AG10803 (cell line): ENCODE results near the gene ALPL.
"Not testable (repeated sequence)": the region's sequence is repeated elsewhere in the genome, so short reads cannot be mapped to it uniquely, and the experiment has no call there.

Experiments
- DNase-seq: peaks from one replicate; pipeline ENCODE4 v3.0.0; 2010; ENCODE audit warnings: low read depth
- H3K4me3 ChIP-seq: 2 replicates; pipeline ENCODE4 v1.5.1; 2011; ENCODE audit warnings: mild to moderate bottlenecking, low read length, control low read depth
- TF ChIP-seq, protein P1 (sequence below): conservative IDR thresholded peaks from 2 replicates; pipeline ENCODE4 v1.5.1; 2011; ENCODE audit warnings: mild to moderate bottlenecking, low read length, control low read depth, inconsistent platforms

The ALPL gene

GRCh38 chr1:21517660-21518480 lies 8.6 kb downstream of the ALPL start:
- TF ChIP-seq, protein P1, sequence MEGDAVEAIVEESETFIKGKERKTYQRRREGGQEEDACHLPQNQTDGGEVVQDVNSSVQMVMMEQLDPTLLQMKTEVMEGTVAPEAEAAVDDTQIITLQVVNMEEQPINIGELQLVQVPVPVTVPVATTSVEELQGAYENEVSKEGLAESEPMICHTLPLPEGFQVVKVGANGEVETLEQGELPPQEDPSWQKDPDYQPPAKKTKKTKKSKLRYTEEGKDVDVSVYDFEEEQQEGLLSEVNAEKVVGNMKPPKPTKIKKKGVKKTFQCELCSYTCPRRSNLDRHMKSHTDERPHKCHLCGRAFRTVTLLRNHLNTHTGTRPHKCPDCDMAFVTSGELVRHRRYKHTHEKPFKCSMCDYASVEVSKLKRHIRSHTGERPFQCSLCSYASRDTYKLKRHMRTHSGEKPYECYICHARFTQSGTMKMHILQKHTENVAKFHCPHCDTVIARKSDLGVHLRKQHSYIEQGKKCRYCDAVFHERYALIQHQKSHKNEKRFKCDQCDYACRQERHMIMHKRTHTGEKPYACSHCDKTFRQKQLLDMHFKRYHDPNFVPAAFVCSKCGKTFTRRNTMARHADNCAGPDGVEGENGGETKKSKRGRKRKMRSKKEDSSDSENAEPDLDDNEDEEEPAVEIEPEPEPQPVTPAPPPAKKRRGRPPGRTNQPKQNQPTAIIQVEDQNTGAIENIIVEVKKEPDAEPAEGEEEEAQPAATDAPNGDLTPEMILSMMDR: no peak
- no peak for DNase-seq
- H3K4me3 ChIP-seq: no peak overlapping the region

DNA sequence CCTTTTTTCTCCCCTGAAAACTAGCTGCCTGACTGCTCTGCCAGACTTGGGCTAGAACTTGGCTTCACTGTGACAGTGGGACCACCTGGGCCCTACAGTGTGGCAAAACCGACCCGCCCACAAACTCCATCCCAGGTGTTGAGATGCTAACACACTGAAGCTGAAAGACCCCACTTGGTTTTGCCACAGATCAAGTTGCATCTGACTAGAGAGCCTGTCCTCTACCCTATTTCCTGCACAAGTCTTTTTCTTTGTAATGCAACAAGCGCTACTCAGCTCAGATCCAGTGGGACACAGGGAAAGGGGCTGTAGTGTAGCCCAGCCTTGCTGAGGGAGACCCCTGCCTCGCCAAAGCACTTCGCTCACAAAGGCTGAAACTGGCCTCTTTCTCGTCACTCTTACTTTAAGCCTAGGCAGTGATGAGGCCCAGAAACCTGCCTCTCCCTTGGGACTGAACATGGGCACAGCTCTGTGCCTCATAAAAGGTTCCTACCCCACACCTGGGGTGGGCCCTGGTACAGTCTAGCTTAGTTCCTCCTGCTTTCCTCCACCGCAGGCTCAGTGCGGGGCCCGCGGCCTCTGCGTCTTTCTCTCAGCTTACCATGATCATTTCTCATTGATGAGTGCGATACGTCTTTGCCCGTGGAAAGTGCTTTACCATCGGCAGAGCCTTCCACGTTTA lies 9.7 kb downstream of the ALPL start:
- TF ChIP-seq, protein P1: no peak
- H3K4me3 ChIP-seq: no peak overlapping the region
- DNase-seq: no peak

DNA sequence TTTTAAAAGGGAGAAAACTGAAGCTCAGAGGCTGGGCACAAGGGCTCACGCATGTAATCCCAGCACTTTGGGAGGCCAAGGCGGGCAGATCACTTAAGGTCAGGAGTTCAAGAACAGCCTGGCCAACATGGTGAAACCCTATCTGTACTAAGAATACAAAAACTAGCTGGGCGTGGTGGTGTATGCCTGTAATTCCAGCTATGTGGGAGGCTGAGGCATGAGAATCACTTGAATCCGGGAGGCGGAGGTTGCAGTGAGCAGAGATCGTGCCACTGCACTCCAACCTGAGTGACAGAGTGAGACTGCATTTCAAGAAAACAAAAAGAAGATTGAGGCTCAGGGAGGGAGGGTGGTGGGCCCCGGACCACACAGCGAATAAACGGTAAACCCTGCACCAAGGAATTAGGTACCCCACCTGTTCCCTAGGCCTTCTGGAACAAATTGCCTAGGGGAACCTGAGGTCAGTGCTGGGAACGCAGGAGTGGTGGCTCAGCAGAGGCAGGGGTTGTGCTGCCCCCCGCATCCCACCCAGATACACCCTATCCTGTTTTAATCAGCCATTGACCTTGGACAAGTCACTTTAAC lies 10.4 kb downstream of the ALPL start:
- not testable (repeated sequence) for H3K4me3 ChIP-seq, DNase-seq

DNA sequence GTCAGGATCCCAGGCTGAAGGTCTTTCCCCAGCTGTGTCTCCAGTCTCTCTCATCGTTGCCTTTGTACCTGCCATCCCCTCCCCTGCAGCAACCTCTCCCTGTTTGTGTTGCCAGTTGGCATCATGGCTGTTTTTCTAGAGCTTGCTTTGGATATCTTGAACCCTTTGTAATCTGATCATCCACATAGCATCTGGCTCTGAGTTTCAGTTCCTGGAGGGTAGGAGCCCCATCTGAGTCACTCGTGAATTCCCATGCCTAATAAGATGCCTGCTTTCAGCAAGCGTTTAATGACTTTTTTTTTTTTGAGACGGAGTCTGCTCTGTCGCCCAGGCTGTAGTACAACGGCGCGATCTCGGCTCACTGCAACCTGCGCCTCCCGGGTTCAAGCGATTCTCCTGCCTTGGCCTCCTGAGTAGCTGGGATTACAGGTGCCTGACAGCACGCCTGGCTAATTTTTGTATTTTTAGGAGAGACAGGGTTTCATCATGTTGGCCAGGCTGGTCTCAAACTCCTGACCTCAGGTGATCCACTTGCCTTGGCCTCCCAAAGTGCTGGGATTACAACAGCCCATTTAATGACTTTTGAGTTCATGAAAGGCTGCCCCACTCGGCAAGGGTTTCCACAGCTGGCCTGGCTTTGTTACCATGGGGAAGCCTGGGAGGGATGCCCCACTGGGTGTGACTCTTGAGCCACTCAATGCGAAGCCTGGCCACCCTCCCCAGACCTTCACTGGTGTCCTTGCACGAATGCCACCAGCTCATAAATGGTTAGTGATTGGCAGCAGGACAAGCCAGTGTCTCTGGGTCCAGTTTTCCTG lies 11.9 kb downstream of the ALPL start:
- H3K4me3 ChIP-seq: no peak overlapping the region
- peak; percentile 40 for DNase-seq
- TF ChIP-seq, protein P1: no peak

- no peak overlapping the region for H3K4me3 ChIP-seq
- TF ChIP-seq, protein P1: no peak
- DNase-seq: no peak
Measured at GRCh38 chr1:21521717-21522060, 12.5 kb downstream of the ALPL start.

GRCh38 chr1:21522525-21523038 lies 13.4 kb downstream of the ALPL start:
- TF ChIP-seq, protein P1: no peak
- DNase-seq: no peak
- H3K4me3 ChIP-seq: no peak overlapping the region

- TF ChIP-seq, protein P1: no peak
- no peak for DNase-seq
- H3K4me3 ChIP-seq: no peak overlapping the region
Measured at GRCh38 chr1:21523297-21523813, 14.1 kb downstream of the ALPL start.
